Neural progenitor cell (in vitro differentiated cells): ENCODE results near the gene P4HA1.

Experiments
- EZH2 ChIP-seq: fragments of 200-600 bp; sonication (generic); IDR thresholded peaks from 2 replicates; pipeline ENCODE4 v1.6.1; 2017; ENCODE audit warnings: antibody characterized with exemption, mild to moderate bottlenecking, moderate library complexity
- EZH2phosphoT487 ChIP-seq: fragments of 200-600 bp; sonication (generic); IDR thresholded peaks from 2 replicates; pipeline ENCODE4 v1.6.1; 2017; ENCODE audit warnings: antibody characterized with exemption
- TF ChIP-seq, protein P1 (sequence below): fragments of 200-600 bp; sonication (generic); IDR thresholded peaks from 2 replicates; pipeline ENCODE4 v1.5.1; 2017; ENCODE audit warnings: antibody characterized with exemption, mild to moderate bottlenecking

DNA sequence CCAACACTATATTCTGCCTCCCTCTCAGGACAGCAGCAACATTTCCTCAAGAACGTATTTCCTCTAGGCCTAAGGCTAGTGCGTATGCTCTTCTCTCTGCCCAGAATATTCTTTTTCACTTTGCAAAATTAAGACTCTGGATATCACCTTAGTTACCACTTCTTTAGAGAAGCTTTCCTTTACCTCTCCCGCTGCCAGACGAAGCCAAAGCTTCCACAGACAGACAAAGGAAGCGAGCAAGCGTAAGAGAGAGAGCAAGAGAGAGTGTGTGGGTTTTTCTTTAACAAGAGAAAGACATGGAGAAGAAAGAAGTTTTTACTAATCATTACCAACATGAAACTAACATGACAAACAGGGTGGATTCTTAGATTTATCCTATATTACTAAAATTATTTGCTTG, 64.1 kb downstream of the P4HA1 start:
- TF ChIP-seq, protein P1, sequence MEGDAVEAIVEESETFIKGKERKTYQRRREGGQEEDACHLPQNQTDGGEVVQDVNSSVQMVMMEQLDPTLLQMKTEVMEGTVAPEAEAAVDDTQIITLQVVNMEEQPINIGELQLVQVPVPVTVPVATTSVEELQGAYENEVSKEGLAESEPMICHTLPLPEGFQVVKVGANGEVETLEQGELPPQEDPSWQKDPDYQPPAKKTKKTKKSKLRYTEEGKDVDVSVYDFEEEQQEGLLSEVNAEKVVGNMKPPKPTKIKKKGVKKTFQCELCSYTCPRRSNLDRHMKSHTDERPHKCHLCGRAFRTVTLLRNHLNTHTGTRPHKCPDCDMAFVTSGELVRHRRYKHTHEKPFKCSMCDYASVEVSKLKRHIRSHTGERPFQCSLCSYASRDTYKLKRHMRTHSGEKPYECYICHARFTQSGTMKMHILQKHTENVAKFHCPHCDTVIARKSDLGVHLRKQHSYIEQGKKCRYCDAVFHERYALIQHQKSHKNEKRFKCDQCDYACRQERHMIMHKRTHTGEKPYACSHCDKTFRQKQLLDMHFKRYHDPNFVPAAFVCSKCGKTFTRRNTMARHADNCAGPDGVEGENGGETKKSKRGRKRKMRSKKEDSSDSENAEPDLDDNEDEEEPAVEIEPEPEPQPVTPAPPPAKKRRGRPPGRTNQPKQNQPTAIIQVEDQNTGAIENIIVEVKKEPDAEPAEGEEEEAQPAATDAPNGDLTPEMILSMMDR = no peak
- no peak for TF ChIP-seq EZH2phosphoT487
- TF ChIP-seq EZH2 = no peak
